Stimulated activated naive CD8-positive, alpha-beta T cell treated with anti-CD3 and anti-CD28 coated beads, Interleukin-15, Interleukin-2, amounts not matched to agents 100 ng/mL and 50 ng/mL, for 24 hours (primary cell): ENCODE measurements around the gene LYAR.
"Not testable (repeated sequence)": the region's sequence is repeated elsewhere in the genome, so short reads cannot be mapped to it uniquely, and the experiment has no call there.

Source experiments
- H3K27ac Mint-ChIP-seq: one replicate; pipeline ENCODE4 v1.8.0; 2021; ENCODE audit warnings: mild to moderate bottlenecking, mixed read lengths
- H3K27me3 Mint-ChIP-seq: one replicate; pipeline ENCODE4 v1.8.0; 2021; ENCODE audit warnings: mixed read lengths
- H3K36me3 Mint-ChIP-seq: one replicate; pipeline ENCODE4 v1.8.0; 2021; ENCODE audit warnings: low read depth, mixed read lengths
- H3K4me1 Mint-ChIP-seq: one replicate; pipeline ENCODE4 v1.8.0; 2021; ENCODE audit warnings: low read depth, mixed read lengths
- H3K4me3 Mint-ChIP-seq: one replicate; pipeline ENCODE4 v1.8.0; 2021; ENCODE audit warnings: mild to moderate bottlenecking, mixed read lengths
- H3K9me3 Mint-ChIP-seq: one replicate; pipeline ENCODE4 v1.8.0; 2021; ENCODE audit warnings: mixed read lengths

Gene LYAR

DNA sequence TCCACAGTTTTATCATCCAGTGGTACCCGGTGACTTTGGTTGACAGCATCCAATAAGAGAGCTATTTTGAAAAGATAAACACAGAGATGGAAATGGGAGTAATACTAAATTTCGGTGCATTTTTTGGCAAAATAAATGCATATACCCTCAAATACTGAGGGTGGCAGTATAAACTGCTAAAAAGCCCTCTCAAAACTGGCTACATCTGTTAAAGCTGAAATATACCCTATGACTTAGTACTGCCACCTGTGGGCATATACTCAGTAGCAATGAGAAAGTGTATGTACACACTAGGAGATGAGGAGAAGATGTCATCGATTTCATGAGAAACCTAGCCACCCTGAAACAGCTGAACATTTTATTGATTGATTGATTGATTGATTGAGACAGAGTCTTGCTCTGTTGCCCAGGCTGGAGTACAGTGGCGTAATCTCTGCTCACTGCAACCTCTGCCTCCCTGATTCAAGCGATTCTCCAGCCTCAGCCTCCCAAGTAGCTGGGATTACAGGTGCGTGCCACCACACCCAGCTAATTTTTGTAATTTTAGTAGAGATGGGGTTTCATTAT is 29.7 kb downstream of the LYAR start:
- no peaks in the 10 kb centered on the region for H3K36me3 Mint-ChIP-seq
- H3K27ac Mint-ChIP-seq, result no peak overlapping the region
- H3K9me3 Mint-ChIP-seq, result no peaks in the 10 kb centered on the region
- no peak overlapping the region for H3K4me3 Mint-ChIP-seq
- no peaks in the 10 kb centered on the region for H3K27me3 Mint-ChIP-seq
- no peaks in the 10 kb centered on the region for H3K4me1 Mint-ChIP-seq

DNA sequence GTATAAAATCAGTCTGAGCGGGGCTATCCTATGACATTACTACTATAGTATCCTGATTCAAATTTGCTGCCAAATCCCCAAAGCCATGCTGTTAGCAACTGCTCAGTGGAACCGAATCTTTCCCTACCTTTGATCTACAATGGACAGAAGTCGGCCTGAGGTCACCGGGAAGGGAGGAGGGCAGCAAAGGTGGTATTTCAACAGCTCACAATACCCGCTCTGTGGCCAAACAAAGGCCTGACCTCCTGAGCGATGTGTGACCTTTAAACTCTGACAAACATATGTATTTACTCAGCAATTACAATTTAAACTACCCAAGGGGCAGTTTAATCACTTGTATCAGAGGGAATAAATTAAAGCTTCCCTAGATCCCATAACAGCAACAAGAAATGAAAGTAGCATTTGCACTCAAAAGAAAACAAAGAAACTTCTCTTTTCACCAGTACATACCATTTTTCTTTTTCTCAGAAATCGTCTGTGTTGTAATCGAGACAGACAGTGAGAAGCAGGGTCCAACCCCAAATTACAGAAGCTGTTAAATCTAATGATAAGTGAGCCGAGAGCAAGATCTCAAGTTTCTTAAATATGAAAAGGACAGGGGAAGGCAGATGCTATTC is 30.4 kb downstream of the LYAR start:
- Mint-ChIP-seq H3K27me3 (no peaks in the 10 kb centered on the region), H3K36me3 (no peaks in the 10 kb centered on the region), H3K9me3 (no peaks in the 10 kb centered on the region), H3K4me1 (no peaks in the 10 kb centered on the region), H3K27ac (no peak overlapping the region), H3K4me3 (no peak overlapping the region)

- H3K36me3 Mint-ChIP-seq, H3K4me3 Mint-ChIP-seq, H3K27ac Mint-ChIP-seq, H3K4me1 Mint-ChIP-seq, H3K9me3 Mint-ChIP-seq, H3K27me3 Mint-ChIP-seq: not testable (repeated sequence)
These were observed 32.2 kb downstream of the LYAR start for GRCh38 chr4:4257705-4258104.

DNA sequence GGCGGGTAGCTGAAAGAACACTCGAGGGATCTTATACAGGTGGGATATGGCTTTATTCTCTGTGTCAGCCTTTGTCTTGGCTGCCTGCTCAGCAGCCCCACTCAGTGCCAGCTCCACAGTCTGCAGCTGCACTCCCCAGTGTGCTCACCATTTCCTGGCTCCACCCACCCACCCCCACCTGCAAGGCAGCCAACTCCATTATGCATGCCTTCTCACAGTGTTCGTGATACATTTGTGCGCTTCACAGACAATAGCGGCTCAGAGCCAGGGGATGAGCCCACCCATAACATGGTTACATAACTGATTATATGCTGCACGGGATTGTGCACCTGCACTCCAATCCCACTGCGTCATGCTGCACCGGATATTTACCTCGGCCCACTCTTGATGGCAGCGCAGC is 33.2 kb downstream of the LYAR start:
- Mint-ChIP-seq H3K27me3 (peaks cover 5% of the 10 kb centered on the region), H3K4me1 (peaks cover 4% of the 10 kb centered on the region), H3K27ac (no peak overlapping the region), H3K4me3 (no peak overlapping the region), H3K9me3 (no peaks in the 10 kb centered on the region), H3K36me3 (no peaks in the 10 kb centered on the region)

DNA sequence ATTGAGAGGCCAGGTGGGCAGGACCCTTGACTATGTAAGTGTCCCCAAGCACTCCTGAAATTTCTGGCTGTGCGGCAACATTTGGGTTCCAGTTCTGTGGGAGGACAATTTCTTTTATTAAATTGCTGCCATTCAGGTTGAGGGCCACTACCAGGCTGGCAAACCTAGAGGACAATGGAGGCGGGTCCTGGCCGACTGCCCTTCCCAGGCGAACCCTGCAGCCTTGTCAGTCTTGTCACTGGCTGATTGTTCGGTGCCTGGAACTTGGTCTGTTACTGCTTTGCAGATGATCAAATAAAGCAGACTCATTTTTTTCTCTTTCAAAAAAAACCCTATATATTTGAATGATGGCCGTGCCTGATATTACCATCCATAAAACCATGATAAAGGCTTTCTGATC is 35.3 kb downstream of the LYAR start:
- Mint-ChIP-seq H3K4me3 (no peak overlapping the region), H3K27ac (no peak overlapping the region), H3K9me3 (no peaks in the 10 kb centered on the region), H3K4me1 (peaks cover 4% of the 10 kb centered on the region), H3K27me3 (peaks cover 5% of the 10 kb centered on the region), H3K36me3 (no peaks in the 10 kb centered on the region)

GRCh38 chr4:4254199-4254598 is 35.8 kb downstream of the LYAR start:
- Mint-ChIP-seq H3K36me3 (no peaks in the 10 kb centered on the region), H3K9me3 (no peaks in the 10 kb centered on the region), H3K27ac (no peak overlapping the region), H3K4me3 (no peak overlapping the region), H3K4me1 (peaks cover 6% of the 10 kb centered on the region), H3K27me3 (peaks cover 5% of the 10 kb centered on the region)

DNA sequence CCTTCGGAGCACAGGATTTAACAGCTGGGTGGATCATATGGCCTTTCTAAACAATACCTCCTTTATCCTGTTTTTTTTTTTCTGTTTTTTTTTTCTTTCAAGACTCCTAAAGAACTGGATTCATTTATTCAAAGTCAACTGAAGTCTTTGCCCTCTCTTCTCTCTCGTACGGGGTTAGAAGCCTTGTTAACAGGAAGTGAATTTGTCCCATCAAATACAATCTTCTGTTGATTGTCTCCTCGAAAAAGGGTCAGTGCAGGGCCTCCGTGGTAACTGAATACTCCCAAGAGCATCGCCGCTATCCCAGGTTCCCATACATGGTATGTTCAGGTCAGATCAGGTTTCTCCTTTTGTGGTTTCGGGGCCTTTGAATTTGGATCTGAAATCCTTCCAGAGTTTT is 40.1 kb downstream of the LYAR start:
- no peak overlapping the region for H3K4me3 Mint-ChIP-seq
- H3K36me3 Mint-ChIP-seq, result peaks cover 18% of the 10 kb centered on the region
- H3K9me3 Mint-ChIP-seq, result no peaks in the 10 kb centered on the region
- H3K4me1 Mint-ChIP-seq, result peaks cover 28% of the 10 kb centered on the region
- H3K27ac Mint-ChIP-seq, result no peak overlapping the region
- peaks cover 5% of the 10 kb centered on the region for H3K27me3 Mint-ChIP-seq

GRCh38 chr4:4249342-4249741 is 40.6 kb downstream of the LYAR start:
- peak overlapping the region; percentile 99 for H3K4me3 Mint-ChIP-seq
- peaks cover 24% of the 10 kb centered on the region for H3K36me3 Mint-ChIP-seq
- H3K9me3 Mint-ChIP-seq, H3K27me3 Mint-ChIP-seq: not testable (repeated sequence)
- peak overlapping the region; percentile 99 for H3K27ac Mint-ChIP-seq
- peaks cover 28% of the 10 kb centered on the region for H3K4me1 Mint-ChIP-seq

- Mint-ChIP-seq H3K4me1 (peaks cover 28% of the 10 kb centered on the region), H3K4me3 (peak overlapping the region; percentile 99), H3K27me3 (peaks cover 5% of the 10 kb centered on the region), H3K9me3 (no peaks in the 10 kb centered on the region), H3K27ac (peak overlapping the region; percentile 99), H3K36me3 (peaks cover 29% of the 10 kb centered on the region)
These were observed 41.1 kb downstream of the LYAR start for GRCh38 chr4:4248885-4249203.

DNA sequence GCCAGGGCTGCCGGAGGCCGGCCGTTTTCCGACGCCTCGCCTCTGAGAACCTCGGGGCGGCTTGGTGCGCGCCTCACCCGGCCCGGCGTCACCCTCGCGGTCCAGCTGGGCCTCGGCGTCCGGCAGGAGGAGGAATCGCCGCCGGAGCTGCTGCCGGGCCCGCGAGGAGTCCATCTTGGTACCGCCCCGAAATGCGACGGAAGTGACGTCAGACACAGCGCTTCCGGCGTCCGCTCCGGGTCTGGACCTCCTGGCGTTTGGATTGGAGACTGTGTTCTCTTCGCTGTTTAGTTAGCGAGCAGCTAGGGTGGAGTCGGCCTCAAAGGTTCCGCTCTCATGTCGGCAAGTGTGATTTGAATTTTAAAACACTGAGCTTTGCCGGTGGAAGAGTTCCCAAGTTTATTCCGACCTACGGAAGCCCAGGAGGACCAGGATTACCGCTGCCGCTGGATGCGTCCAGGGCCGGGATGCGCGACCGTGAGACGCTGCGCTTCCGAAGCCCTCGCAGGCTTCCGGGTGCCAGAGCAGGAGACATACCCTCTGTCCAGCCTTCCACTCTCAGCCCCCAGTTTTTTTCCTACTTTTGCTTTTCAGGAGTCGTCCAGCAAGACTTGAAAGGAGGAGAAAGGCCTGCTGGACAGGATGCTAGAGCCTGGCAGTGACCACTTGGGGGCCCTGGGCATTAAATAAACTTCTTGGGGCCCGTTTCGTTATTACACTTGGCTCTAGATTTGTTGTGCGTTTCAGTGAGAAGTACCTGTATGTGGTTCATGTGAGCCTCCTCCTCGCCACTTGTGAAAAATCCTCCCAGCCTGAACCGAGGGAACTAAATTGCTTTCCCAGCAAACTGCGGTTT is 41.7 kb downstream of the LYAR start, which contains the start of gene TMEM128:
Gene TMEM128 (minus strand): TSS at position 195 of the 856 bp plus-strand sequence. CDS start 21 bp downstream, at position 174.
- H3K4me1 Mint-ChIP-seq, result peaks cover 28% of the 10 kb centered on the region
- peaks cover 35% of the 10 kb centered on the region for H3K36me3 Mint-ChIP-seq
- H3K4me3 Mint-ChIP-seq, result peak within 1 kb of the TSS; percentile 99
- H3K9me3 Mint-ChIP-seq, result no peaks in the 10 kb centered on the region
- peaks cover 3% of the 10 kb centered on the region for H3K27me3 Mint-ChIP-seq
- H3K27ac Mint-ChIP-seq, result peak within 1 kb of the TSS; percentile 99

- Mint-ChIP-seq H3K4me1 (peaks cover 24% of the 10 kb centered on the region), H3K27me3 (no peaks in the 10 kb centered on the region), H3K4me3 (peak overlapping the region; percentile 99), H3K36me3 (peaks cover 38% of the 10 kb centered on the region), H3K9me3 (no peaks in the 10 kb centered on the region), H3K27ac (peak overlapping the region; percentile 99)
These were observed 42.3 kb downstream of the LYAR start for GRCh38 chr4:4247696-4248028.

- H3K4me1 Mint-ChIP-seq, result peaks cover 24% of the 10 kb centered on the region
- peaks cover 56% of the 10 kb centered on the region for H3K36me3 Mint-ChIP-seq
- H3K9me3 Mint-ChIP-seq, result no peaks in the 10 kb centered on the region
- no peak overlapping the region for H3K4me3 Mint-ChIP-seq
- H3K27ac Mint-ChIP-seq, result no peak overlapping the region
- H3K27me3 Mint-ChIP-seq, result no peaks in the 10 kb centered on the region
These were observed 44.8 kb downstream of the LYAR start for GRCh38 chr4:4245172-4245571.

DNA sequence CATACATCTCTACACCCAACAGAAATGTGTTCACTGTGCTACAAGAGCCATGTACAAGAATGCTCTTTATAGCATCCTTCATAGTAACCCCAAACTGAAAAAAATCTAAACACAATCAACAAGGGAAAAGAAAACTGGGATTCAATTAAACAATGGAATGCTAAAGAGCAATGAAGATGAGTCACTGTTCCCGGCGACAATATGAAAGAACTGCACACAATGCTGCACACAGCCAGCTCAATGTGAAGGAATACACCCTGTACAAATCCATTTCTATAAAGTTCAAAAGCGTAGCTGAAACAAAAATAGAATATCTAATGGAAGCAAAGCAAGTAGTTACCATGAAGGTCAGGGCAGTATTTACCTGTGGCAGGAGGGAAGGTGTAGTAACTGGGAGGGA is 50.4 kb downstream of the LYAR start:
- not testable (repeated sequence) for H3K9me3 Mint-ChIP-seq, H3K4me1 Mint-ChIP-seq, H3K4me3 Mint-ChIP-seq, H3K27ac Mint-ChIP-seq, H3K27me3 Mint-ChIP-seq
- H3K36me3 Mint-ChIP-seq, result peaks cover 71% of the 10 kb centered on the region

GRCh38 chr4:4233610-4234009 is 56.3 kb downstream of the LYAR start:
- H3K4me3 Mint-ChIP-seq, result no peak overlapping the region
- H3K4me1 Mint-ChIP-seq, result no peaks in the 10 kb centered on the region
- H3K9me3 Mint-ChIP-seq, result peaks cover 6% of the 10 kb centered on the region
- no peak overlapping the region for H3K27ac Mint-ChIP-seq
- H3K36me3 Mint-ChIP-seq, result peaks cover 24% of the 10 kb centered on the region
- peaks cover 8% of the 10 kb centered on the region for H3K27me3 Mint-ChIP-seq

- peaks cover 8% of the 10 kb centered on the region for H3K4me1 Mint-ChIP-seq
- no peak overlapping the region for H3K4me3 Mint-ChIP-seq
- peaks cover 49% of the 10 kb centered on the region for H3K27me3 Mint-ChIP-seq
- no peak overlapping the region for H3K27ac Mint-ChIP-seq
- no peaks in the 10 kb centered on the region for H3K9me3 Mint-ChIP-seq
- H3K36me3 Mint-ChIP-seq, result no peaks in the 10 kb centered on the region
These were observed 61.6 kb downstream of the LYAR start for GRCh38 chr4:4228356-4228668.
